Astrocyte (in vitro differentiated cells and primary cell): ENCODE data around the gene TDRD1. TPM values are rescaled to one million over a fixed set of nuclear protein-coding genes. Genes with fewer than 3 reads are reported as not detected.

Experiments used
- DNase-seq: peaks from one replicate; pipeline ENCODE4 v3.0.0-alpha.2; 2010; ENCODE audit warnings: low read depth
- FAIRE-seq: peaks from 2 replicates; lab custom pipeline; 2011; peaks lifted over from hg19 to GRCh38; lab: Jason Lieb, UNC
- H2AFZ ChIP-seq: 2 replicates; pipeline ENCODE4 v1.6.0; 2012; ENCODE audit warnings: low read depth, low read length, inconsistent platforms
- H3K27ac ChIP-seq: 2 replicates; pipeline ENCODE4 v1.5.1; 2011; ENCODE audit warnings: low read depth, low read length, inconsistent platforms
- H3K27me3 ChIP-seq: 2 replicates; pipeline ENCODE4 v1.6.0; 2011; ENCODE audit warnings: low read length, inconsistent platforms; ENCODE audit not compliant: insufficient read depth
- H3K36me3 ChIP-seq: 2 replicates; pipeline ENCODE4 v1.5.1; 2011; ENCODE audit warnings: low read length, inconsistent platforms; ENCODE audit not compliant: insufficient read depth
- H3K4me1 ChIP-seq: 2 replicates; pipeline ENCODE4 v1.5.1; 2011; ENCODE audit warnings: low read length, inconsistent platforms; ENCODE audit not compliant: insufficient read depth
- H3K4me2 ChIP-seq: 2 replicates; pipeline ENCODE4 v1.6.0; 2012; ENCODE audit warnings: low read length, inconsistent platforms
- H3K4me3 ChIP-seq: 2 replicates; pipeline ENCODE4 v1.5.1; 2011; ENCODE audit warnings: low read depth, mild to moderate bottlenecking, low read length, inconsistent platforms; ENCODE audit not compliant: insufficient read depth
- H3K79me2 ChIP-seq: 2 replicates; pipeline ENCODE4 v1.6.0; 2012; ENCODE audit warnings: mild to moderate bottlenecking, low read length, inconsistent platforms; ENCODE audit not compliant: insufficient read depth
- H3K9ac ChIP-seq: 2 replicates; pipeline ENCODE4 v1.6.0; 2012; ENCODE audit warnings: mild to moderate bottlenecking, low read length, inconsistent platforms
- H3K9me3 ChIP-seq: 2 replicates; pipeline ENCODE4 v1.5.1; 2012; ENCODE audit warnings: low read depth, mild to moderate bottlenecking, low read length, inconsistent platforms; ENCODE audit not compliant: insufficient read depth
- H4K20me1 ChIP-seq: 2 replicates; pipeline ENCODE4 v1.6.0; 2012; ENCODE audit warnings: low read length, inconsistent platforms; ENCODE audit not compliant: insufficient read depth
- H3K27ac Mint-ChIP-seq: one replicate; pipeline ENCODE4 v1.8.0; 2021; ENCODE audit warnings: mild to moderate bottlenecking, mixed read lengths; ENCODE audit not compliant: unreplicated experiment
- H3K27me3 Mint-ChIP-seq: one replicate; pipeline ENCODE4 v1.8.0; 2021; ENCODE audit warnings: low read depth, mixed read lengths; ENCODE audit not compliant: unreplicated experiment
- H3K36me3 Mint-ChIP-seq: one replicate; pipeline ENCODE4 v1.8.0; 2021; ENCODE audit warnings: low read depth, mixed read lengths; ENCODE audit not compliant: unreplicated experiment
- H3K4me1 Mint-ChIP-seq: one replicate; pipeline ENCODE4 v1.8.0; 2021; ENCODE audit warnings: low read depth, mixed read lengths; ENCODE audit not compliant: unreplicated experiment
- H3K4me3 Mint-ChIP-seq: one replicate; pipeline ENCODE4 v1.8.0; 2021; ENCODE audit warnings: mild to moderate bottlenecking, moderate library complexity, mixed read lengths; ENCODE audit not compliant: unreplicated experiment
- H3K9me3 Mint-ChIP-seq: one replicate; pipeline ENCODE4 v1.8.0; 2021; ENCODE audit warnings: mild to moderate bottlenecking, mixed read lengths; ENCODE audit not compliant: unreplicated experiment
- CTCF ChIP-seq: IDR thresholded peaks from 2 replicates; pipeline ENCODE4 v1.5.1; 2011; ENCODE audit warnings: low read depth, mild to moderate bottlenecking, inconsistent platforms, low read length, moderate library complexity; ENCODE audit not compliant: insufficient read depth
- EZH2 ChIP-seq: IDR thresholded peaks from 2 replicates; pipeline ENCODE4 v1.6.1; 2012; ENCODE audit warnings: mild to moderate bottlenecking, low read length, inconsistent platforms; ENCODE audit not compliant: insufficient read depth
- total RNA-seq: library from RNA; stranded (reverse); gene quantifications from 2 replicates; pipeline ENCODE4 v1.2.1, GENCODE V29; 2021

TDRD1 gene
- total RNA-seq, 1 donor from 2014 or later, result not detected

GRCh38 chr10:114256822-114257221 is 77.7 kb downstream of the TDRD1 start:
- H3K9me3 ChIP-seq, result no peaks in the 10 kb centered on the region
- no peaks in the 10 kb centered on the region for H4K20me1 ChIP-seq
- H3K4me2 ChIP-seq, result no peak overlapping the region
- H3K36me3 ChIP-seq, result no peaks in the 10 kb centered on the region
- H3K79me2 ChIP-seq, result no peaks in the 10 kb centered on the region
- no peak for FAIRE-seq
- Mint-ChIP-seq H3K27me3 (peaks cover 6% of the 10 kb centered on the region), H3K4me3 (no peak overlapping the region), H3K9me3 (peaks cover 2% of the 10 kb centered on the region), H3K36me3 (no peaks in the 10 kb centered on the region), H3K27ac (no peak overlapping the region), H3K4me1 (peaks cover 20% of the 10 kb centered on the region)
- no peak for TF ChIP-seq CTCF
- TF ChIP-seq EZH2, result no peak
- no peaks in the 10 kb centered on the region for H3K27me3 ChIP-seq
- H3K4me1 ChIP-seq, result peaks cover 19% of the 10 kb centered on the region
- no peak overlapping the region for H2AFZ ChIP-seq
- no peak overlapping the region for H3K4me3 ChIP-seq
- H3K27ac ChIP-seq, result no peak overlapping the region
- peak; percentile 48 for DNase-seq
- no peak overlapping the region for H3K9ac ChIP-seq

- no peak overlapping the region for H3K9ac ChIP-seq
- H3K27ac Mint-ChIP-seq, result no peak overlapping the region
- TF ChIP-seq EZH2 (no peak), CTCF (no peak)
- H3K4me1 Mint-ChIP-seq, result peaks cover 21% of the 10 kb centered on the region
- peaks cover 2% of the 10 kb centered on the region for H3K9me3 Mint-ChIP-seq
- no peaks in the 10 kb centered on the region for H3K79me2 ChIP-seq
- peaks cover 2% of the 10 kb centered on the region for H3K27me3 Mint-ChIP-seq
- no peaks in the 10 kb centered on the region for H4K20me1 ChIP-seq
- no peak overlapping the region for H3K4me3 ChIP-seq
- no peaks in the 10 kb centered on the region for H3K9me3 ChIP-seq
- no peak overlapping the region for H3K4me2 ChIP-seq
- H3K36me3 Mint-ChIP-seq, result no peaks in the 10 kb centered on the region
- FAIRE-seq (no peak), DNase-seq (no peak)
- H3K36me3 ChIP-seq, result no peaks in the 10 kb centered on the region
- H2AFZ ChIP-seq, result no peak overlapping the region
- H3K4me3 Mint-ChIP-seq, result no peak overlapping the region
- no peak overlapping the region for H3K27ac ChIP-seq
- peaks cover 19% of the 10 kb centered on the region for H3K4me1 ChIP-seq
- H3K27me3 ChIP-seq, result no peaks in the 10 kb centered on the region
These were observed 78.3 kb downstream of the TDRD1 start for GRCh38 chr10:114257498-114257897.

GRCh38 chr10:114258274-114258840 is 79.2 kb downstream of the TDRD1 start:
- peaks cover 19% of the 10 kb centered on the region for H3K4me1 ChIP-seq
- no peaks in the 10 kb centered on the region for H3K27me3 ChIP-seq
- H4K20me1 ChIP-seq, result no peaks in the 10 kb centered on the region
- no peak overlapping the region for H3K27ac Mint-ChIP-seq
- H2AFZ ChIP-seq, result no peak overlapping the region
- no peak overlapping the region for H3K27ac ChIP-seq
- peaks cover 2% of the 10 kb centered on the region for H3K27me3 Mint-ChIP-seq
- peaks cover 2% of the 10 kb centered on the region for H3K9me3 Mint-ChIP-seq
- FAIRE-seq, result no peak
- peaks cover 21% of the 10 kb centered on the region for H3K4me1 Mint-ChIP-seq
- no peak overlapping the region for H3K9ac ChIP-seq
- H3K4me3 ChIP-seq, result no peak overlapping the region
- no peak overlapping the region for H3K4me2 ChIP-seq
- no peaks in the 10 kb centered on the region for H3K79me2 ChIP-seq
- TF ChIP-seq CTCF, result no peak
- no peak for TF ChIP-seq EZH2
- no peak for DNase-seq
- H3K9me3 ChIP-seq, result no peaks in the 10 kb centered on the region
- H3K36me3 ChIP-seq, result no peaks in the 10 kb centered on the region
- no peak overlapping the region for H3K4me3 Mint-ChIP-seq
- H3K36me3 Mint-ChIP-seq, result no peaks in the 10 kb centered on the region
